Stimulated activated CD4-positive, alpha-beta T cell treated with anti-CD3 and anti-CD28 coated beads, Interleukin-12 subunit alpha, Interleukin-12 subunit beta, amount 100 ng/mL, for 48 hours (primary cell): ENCODE data around the gene KLRD1.
"Not testable (repeated sequence)": the region's sequence is repeated elsewhere in the genome, so short reads cannot be mapped to it uniquely, and the experiment has no call there.

ENCODE experiments used
- DNase-seq, 3 donors: peaks; one replicate each; pipeline ENCODE4 v3.0.0-alpha.2; 2020; ENCODE audit warnings: low read depth in 2 of 3, low spot score in 1 of 3

Gene KLRD1

DNA sequence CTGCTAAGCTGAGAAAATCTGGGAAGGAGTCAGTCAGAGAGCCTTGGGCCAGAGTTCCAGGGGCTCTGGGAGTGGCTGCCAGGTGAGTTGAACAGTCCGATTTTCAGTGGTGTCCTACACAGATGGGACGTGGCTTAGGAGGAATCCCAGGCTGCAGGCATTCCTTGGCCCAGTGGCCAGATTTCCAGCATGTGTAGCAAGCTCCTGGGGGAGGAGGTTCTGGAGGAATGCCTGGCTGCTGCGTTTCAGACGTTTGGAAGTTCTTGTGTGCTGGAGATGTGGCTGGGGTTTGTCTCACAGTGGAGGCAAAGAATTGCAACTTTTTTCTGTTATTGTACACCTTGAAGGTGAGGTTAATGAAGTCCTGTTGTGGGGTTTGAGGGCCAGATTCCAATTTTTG lies 28.5 kb downstream of the KLRD1 start:
- DNase-seq, result not testable (repeated sequence)

DNA sequence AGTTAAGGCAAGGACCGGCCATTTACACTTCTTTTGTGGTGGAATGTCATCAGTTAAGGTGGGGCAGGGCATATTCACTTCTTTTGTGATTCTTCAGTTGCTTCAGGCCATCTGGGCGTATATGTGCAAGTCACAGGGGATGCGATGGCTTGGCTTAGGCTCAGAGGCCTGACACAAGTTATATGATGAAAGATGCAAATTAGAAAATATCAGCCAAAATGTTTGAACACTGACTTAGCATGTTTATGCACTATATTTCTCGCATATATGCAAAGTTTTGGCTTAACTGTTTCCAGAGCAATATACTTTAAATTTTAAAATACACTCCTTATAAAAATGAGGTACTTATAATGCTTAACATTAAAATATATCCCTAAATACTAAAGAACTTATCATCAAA lies 30.8 kb downstream of the KLRD1 start:
- DNase-seq, result not testable (repeated sequence)

DNA sequence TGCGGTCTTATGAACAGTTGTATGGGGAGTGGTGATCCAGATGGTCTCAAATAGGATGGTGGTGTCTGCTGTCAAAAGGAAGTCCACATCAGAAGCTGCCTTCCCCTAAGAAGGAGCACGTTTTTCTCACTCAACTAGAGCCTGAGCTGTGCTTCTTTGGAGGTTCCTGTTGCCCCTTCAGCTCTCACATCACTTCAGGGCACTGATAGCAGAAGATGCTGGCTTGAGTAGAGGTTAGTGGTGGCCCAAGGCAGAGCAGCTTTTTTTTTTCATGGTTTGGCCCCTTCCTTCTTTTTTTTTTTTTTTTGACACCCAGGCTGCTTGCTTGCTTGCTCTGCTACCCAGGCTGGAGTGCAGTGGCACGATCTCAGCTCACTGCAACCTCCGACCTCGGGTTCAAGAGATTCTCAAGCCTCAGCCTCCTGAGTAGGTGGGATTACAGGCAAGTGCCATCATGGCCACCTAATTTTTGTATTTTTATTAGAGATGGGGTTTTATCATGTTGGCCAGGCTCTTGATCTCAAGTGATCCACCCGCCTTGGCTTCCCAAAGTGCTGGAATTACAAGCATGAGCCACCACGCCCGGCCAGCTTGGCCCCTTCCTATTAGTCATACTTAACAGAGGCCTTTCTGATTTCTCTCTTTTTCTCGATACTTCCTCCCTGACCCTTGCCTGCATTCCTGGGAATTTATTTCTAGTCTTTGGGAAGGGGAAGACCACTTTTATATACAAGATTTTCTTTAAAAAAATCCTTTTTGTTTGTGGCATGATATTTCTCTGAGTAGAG lies 31.6 kb downstream of the KLRD1 start:
- no peak for DNase-seq

DNA sequence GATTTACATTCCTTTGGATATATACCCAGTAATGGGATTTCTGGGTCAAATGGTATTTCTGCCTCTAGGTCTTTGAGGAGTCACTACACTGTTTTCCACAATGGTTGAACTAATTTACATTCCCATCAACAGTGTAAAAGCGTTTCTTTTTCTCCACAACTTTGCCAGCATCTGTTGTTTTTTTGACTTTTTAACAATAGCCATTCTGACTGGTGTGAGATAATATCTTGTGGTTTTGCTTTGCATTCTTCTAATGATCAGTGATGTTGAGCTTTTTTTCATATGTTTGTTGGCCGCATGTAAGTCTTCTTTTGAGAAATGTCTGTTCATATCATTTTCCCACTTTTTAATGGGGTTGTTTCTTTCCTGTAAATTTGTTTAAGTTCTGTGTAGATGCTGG lies 33.3 kb downstream of the KLRD1 start:
- DNase-seq, result not testable (repeated sequence)

- DNase-seq, result no peak
These were observed 34.3 kb downstream of the KLRD1 start for GRCh38 chr12:10341892-10342509.

DNA sequence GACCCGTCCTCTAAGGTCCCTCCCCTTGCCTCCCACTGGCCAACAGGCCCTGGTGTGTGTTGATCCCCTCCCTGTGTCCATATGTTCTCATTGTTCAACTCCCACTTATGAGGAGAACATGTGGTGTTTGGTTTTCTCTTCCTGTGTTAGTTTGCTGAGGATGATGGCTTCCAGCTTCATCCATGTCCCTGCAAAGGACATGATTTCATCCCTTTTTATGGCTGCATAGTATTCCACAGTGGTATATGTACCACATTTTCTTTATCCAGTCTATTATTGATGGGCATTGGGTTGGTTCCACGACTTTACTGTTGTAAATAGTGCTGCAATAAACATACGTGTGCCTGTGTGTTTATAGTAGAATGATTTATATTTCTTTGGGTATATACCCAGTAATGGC lies 43.8 kb downstream of the KLRD1 start:
- not testable (repeated sequence) for DNase-seq

- no peak for DNase-seq
These were observed 46.4 kb downstream of the KLRD1 start for GRCh38 chr12:10354071-10354470.

DNA sequence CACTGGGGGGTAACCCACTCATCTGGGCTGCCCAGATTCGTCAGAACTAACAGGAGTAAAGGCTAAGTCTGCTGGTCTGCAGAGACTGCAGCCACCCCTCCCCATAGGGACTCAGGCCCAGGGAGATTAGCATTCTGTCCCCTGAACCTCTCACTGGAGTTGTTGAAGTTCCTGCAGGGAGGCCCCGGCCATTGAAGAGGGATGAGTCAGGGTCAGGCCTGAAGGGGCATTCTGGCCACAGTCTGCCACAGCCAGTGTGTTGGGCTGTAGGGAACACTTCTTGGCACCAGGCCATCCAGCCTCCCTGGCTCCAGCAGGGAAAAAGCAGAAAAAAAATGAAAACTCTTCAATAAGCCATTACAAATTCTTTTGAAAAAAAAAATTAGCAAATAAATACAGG lies 46.8 kb downstream of the KLRD1 start:
- DNase-seq, result no peak

DNA sequence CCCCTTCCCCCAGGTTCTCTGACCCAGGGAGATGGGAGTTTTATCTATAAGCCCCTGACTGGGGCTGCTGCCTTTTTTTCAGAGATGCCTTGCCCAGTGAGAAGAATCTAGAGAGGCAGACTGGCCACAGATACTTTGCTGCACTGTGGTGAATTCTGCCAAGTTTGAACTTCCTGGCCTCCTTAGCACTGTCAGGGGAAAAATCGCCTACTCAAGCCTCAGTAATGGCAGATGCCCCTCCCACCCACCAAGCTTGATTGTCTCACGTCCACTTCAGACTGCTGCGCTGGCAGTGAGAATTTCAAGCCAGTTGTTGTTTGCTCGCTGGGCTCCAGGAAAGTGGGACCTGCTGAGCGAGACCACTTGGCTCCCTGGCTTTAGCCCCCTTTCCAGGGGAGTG lies 50.5 kb downstream of the KLRD1 start:
- no peak for DNase-seq

- DNase-seq, result no peak
These were observed 51.3 kb downstream of the KLRD1 start for GRCh38 chr12:10358969-10359368.

DNA sequence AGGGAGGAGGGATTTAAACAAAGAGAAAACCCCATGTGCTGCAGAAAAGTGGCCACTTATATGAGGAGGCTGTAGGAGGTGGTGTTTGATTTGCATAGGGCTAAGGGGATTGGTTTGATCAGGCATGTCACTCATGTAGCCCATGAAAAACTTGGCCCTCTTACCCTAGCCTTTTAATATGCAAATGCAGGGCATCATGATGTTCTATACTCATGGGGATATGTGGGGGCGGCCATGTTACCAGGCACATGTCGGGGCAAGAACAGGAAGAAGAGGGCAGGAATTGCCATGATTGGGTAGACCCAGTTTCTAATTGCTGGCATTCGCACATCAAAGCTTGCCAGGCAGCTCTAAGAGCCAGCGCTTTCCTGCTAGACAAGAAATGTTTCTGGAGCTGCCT lies 53.4 kb downstream of the KLRD1 start:
- DNase-seq, result no peak

GRCh38 chr12:10361622-10362021 lies 54.0 kb downstream of the KLRD1 start:
- DNase-seq, result no peak

GRCh38 chr12:10362325-10362724 lies 54.7 kb downstream of the KLRD1 start:
- DNase-seq, result no peak

DNA sequence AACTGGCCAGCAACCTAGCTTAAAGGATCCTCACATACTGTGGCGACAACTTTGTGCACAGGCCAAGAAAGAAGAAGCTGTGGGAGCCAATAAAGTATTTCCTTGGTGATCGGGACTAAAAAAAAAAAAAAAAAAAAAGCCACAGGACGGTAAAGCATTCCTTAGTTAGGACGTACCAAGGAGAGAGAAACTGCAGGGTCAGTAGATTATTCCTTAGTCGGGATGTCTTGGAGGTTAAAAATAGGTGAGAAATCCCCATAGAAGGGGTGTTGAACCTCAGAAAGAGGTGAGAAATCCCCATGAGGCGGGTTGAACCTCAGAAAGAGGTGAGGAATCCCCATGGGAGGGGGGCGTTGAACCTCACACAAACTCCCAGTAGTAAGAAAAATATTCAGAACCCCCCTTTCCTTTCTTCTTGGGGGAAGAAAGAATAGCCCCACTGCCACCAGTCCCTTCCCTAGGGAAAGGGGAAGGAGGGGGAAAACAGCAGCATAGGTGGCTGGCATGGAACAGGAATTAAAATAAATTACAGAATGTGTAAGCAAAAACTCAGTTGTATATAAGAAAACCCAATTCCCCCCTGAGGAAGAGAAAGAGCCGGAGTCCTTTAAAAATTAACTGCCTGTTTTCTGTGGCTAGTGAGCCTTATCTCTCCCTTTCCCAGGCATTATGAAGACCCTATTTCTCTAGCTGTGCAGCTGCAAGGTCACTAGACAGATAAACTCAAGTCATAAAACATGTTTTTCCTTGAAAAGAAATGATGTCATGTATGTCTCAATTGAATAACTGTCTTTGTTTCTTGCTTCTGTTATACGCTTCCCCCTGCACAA lies 55.4 kb downstream of the KLRD1 start:
- no peak for DNase-seq

GRCh38 chr12:10363658-10363913 lies 55.9 kb downstream of the KLRD1 start:
- DNase-seq, result no peak

DNA sequence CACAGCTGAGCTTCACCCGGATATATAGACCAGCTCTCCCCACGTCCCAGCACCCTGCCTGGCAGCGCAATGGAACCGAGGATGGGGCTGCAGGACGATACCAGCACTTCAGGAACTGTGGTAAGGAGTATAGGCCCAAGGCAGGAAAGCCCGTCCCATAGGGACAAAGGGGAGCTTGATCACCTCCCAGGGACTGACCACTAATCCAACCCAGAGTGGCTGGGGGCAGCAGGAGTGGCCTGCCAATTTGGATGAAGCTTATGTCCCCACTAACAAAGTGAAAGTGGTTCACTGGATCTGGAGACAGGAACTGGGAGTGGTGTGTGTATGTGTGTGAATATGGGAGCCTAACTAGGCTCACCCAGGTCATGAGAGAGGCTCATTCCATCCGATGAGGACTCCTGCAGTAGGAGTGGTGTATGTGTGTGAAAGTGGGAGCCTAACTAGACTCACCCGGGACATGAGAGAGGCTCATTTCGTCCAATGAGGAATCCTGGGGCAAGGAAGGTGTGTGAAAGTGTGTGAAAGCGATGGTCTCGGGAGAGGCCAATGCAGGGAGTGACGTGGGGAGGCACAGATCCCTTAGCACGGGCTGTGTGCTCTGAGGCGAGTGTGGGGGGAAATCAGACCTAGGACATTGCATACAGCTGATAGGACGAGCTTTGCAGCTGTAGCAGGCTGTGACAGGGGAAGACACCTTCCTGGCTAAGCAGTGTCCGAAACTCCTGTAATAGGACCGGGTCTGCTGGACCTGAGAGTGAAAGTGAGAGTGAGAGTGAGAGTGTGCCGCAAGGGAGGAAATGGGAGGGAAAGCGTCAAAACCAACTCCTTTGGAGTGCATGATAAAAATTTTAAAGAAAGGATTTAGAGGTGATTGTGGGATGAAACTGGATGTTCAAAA lies 56.5 kb downstream of the KLRD1 start:
- DNase-seq, result no peak

DNA sequence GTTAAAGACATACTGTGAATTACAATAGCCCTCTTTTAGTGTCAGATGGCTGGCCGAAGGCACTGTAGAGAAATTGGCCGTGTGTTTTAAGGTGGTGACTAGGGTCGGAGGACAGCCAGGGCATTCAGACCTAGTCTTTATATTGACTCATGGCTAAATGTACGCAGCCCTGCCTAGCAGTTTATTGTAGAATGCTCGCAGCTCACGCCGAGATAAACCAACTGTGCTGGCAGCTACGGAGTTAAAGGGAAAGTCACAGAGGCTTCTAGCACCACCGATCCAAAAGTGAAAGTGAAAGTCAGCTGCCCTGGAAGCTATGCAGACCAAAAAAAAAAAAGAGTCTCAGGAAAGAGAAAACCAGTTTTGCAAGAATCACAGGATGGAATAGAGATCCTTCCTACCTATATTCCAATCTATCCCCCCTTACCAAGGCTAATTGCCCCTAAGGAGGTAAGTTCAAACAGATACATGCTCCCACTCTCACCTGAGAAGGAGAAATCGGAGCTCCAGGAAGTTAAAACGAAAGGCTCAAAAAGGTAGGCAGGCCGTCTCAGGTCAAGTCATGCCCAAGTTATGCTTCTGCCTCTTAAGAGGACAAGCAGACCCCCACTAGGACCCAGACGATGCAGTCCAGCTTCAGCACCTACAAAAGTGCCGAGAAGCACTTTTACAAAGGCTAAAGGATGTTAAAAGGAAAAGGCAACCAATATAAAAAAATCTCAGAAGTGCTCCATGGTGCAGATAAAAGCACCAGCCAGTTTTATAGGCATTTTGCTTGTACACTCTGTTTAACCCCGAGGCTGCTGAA lies 57.3 kb downstream of the KLRD1 start:
- DNase-seq, result peak in 1 of 3 donors; percentile 30

GRCh38 chr12:10365696-10366405 lies 58.2 kb downstream of the KLRD1 start:
- DNase-seq, result no peak

- no peak for DNase-seq
These were observed 59.2 kb downstream of the KLRD1 start for GRCh38 chr12:10366875-10367274.

GRCh38 chr12:10367714-10368113 lies 60.0 kb downstream of the KLRD1 start:
- DNase-seq, result not testable (repeated sequence)
